Left cardiac atrium (tissue), 4 donors: Measurements from ENCODE around the gene LRRFIP2. TPM values are rescaled to one million over a fixed set of nuclear protein-coding genes. Genes with fewer than 3 reads are reported as not detected.

Experiments used
- ATAC-seq, 2 donors: fragments of 200-7000 bp; cut with Tn5 transposase; one replicate each; pipeline ENCODE4 v1.9.1; 2020; ENCODE audit warnings: mild to moderate bottlenecking in 2 of 2, moderate library complexity in 2 of 2
- DNase-seq: peaks from one replicate; pipeline ENCODE4 v3.0.0-alpha.2; 2020
- intact Hi-C, 2 donors: fragments of 100-400 bp; cut with DNase I; formaldehyde crosslinking; loops; one replicate each; pipeline versions ENCODE4 v1.14.1 to v1.15.1; 2022 to 2023
- total RNA-seq, 2 donors: library from RNA; stranded (reverse); fragmentation: NEBNext Ultra II Directional; extraction: Animal tissue kit (Norgen Biotek cat#: 25700); gene quantifications; one replicate each; pipeline ENCODE4 v1.2.1, GENCODE V29; 2021
- donor health status: DM: no; HTN: yes; CAD: no.
- donor health status: DM: no; HTN: yes; CAD: no; lungs with severe emphysema.
- donor health status: DM: yes; HTN: yes; CAD: no.
- donor health status: Dilated cardiomyopathy.

LRRFIP2 gene
- total RNA-seq, 2 donors from 2014 or later, result 107 to 116 TPM

- intact Hi-C loops, result no loop called here
- DNase-seq (no peak), ATAC-seq (no peak)
Measured at GRCh38 chr3:37041546-37042195, 132.7 kb downstream of the LRRFIP2 start.

GRCh38 chr3:37040231-37040630, 134.2 kb downstream of the LRRFIP2 start:
- no peak for DNase-seq
- no peak for ATAC-seq
- intact Hi-C loops, result no loop called here

GRCh38 chr3:37039161-37039846, 135.1 kb downstream of the LRRFIP2 start:
- DNase-seq, result no peak
- ATAC-seq, result no peak
- intact Hi-C loops, result no loop called here

- ATAC-seq (no peak), DNase-seq (no peak)
- intact Hi-C loops, result no loop called here
Measured at GRCh38 chr3:37037352-37037751, 137.0 kb downstream of the LRRFIP2 start.

- peak; percentile 52 for DNase-seq
Measured at GRCh38 chr3:37032961-37033360, 141.4 kb downstream of the LRRFIP2 start.

GRCh38 chr3:37031096-37031682, 143.2 kb downstream of the LRRFIP2 start:
- no peak for DNase-seq
- intact Hi-C loops, result no loop called here
- peak; percentile 24 to 32 for ATAC-seq

More at GRCh38 chr3:37032961-37033360, 141.4 kb downstream of the LRRFIP2 start:
- peak; percentile 48 to 66 for ATAC-seq
- intact Hi-C loops, result no loop called here

GRCh38 chr3:37030588-37030987, 143.8 kb downstream of the LRRFIP2 start:
- ATAC-seq (no peak), DNase-seq (no peak)
- intact Hi-C loops, result no loop called here

GRCh38 chr3:37029516-37030163, 144.7 kb downstream of the LRRFIP2 start:
- ATAC-seq, result peak in 1 of 2 donors; percentile 15
- intact Hi-C loops, result no loop called here
- no peak for DNase-seq

- no peak for DNase-seq
- intact Hi-C loops, result no loop called here
- peak; percentile 41 to 73 for ATAC-seq
Measured at GRCh38 chr3:37029111-37029510, 145.3 kb downstream of the LRRFIP2 start.

- intact Hi-C loops, result no loop called here
- DNase-seq (peak; percentile 77), ATAC-seq (peak; percentile 48 to 77)
Measured at GRCh38 chr3:37028329-37028728, 146.1 kb downstream of the LRRFIP2 start.

- no peak for ATAC-seq
- intact Hi-C loops, result no loop called here
Measured at GRCh38 chr3:37026851-37027250, 147.5 kb downstream of the LRRFIP2 start.

GRCh38 chr3:37025561-37026335, 148.6 kb downstream of the LRRFIP2 start:
- intact Hi-C loops, result no loop called here
- ATAC-seq (no peak), DNase-seq (no peak)

More at GRCh38 chr3:37026851-37027250, 147.5 kb downstream of the LRRFIP2 start:
- no peak for DNase-seq

- ATAC-seq (no peak), DNase-seq (no peak)
- intact Hi-C loops, result loop anchor here in 1 of 2 donors (5.0 kb wide), 1 partner anchor 187 kb away; no protein-coding TSS in a partner anchor
Measured at GRCh38 chr3:37024820-37025405, 149.5 kb downstream of the LRRFIP2 start.

GRCh38 chr3:37024092-37024491, 150.3 kb downstream of the LRRFIP2 start:
- DNase-seq (no peak), ATAC-seq (no peak)
- intact Hi-C loops, result loop anchor here in 1 of 2 donors (5.0 kb wide), 1 partner anchor 188 kb away; no protein-coding TSS in a partner anchor

GRCh38 chr3:37017683-37018082, 156.7 kb downstream of the LRRFIP2 start:
- peak; percentile 36 to 45 for ATAC-seq
- no peak for DNase-seq
- intact Hi-C loops, result no loop called here

GRCh38 chr3:37016903-37017302, 157.5 kb downstream of the LRRFIP2 start:
- intact Hi-C loops, result no loop called here
- ATAC-seq (peak; percentile 51 to 68), DNase-seq (no peak)

GRCh38 chr3:37015642-37016041, 158.7 kb downstream of the LRRFIP2 start:
- ATAC-seq (peak; percentile 51 to 73), DNase-seq (peak; percentile 33)
- intact Hi-C loops, result no loop called here

GRCh38 chr3:37014620-37015019, 159.8 kb downstream of the LRRFIP2 start:
- intact Hi-C loops, result no loop called here
- ATAC-seq (peak; percentile 88 to 89), DNase-seq (peak; percentile 48)
